ENCODE results near the gene LDLRAD3.

DNA sequence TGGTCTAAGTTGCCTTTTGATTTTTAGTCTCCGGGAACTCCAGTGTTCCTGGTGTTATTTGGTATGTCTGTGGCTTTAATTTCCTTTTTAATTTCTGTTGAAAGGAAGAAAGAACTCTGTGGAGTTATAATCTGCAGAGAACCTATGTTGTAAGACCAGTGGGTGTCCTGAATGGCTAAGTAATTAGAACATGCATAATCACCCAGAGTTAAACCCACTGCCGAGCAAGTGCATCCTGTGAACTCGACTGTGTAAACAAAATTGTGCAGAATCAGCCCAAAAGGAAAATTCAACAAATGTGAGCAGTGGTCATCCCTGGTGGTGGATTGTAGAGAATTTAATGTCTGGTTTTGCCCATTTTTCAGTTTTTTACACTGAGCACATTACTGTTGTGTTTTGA is 182.8 kb downstream of the LDLRAD3 start:
- TF ChIP-seq, protein P1, sequence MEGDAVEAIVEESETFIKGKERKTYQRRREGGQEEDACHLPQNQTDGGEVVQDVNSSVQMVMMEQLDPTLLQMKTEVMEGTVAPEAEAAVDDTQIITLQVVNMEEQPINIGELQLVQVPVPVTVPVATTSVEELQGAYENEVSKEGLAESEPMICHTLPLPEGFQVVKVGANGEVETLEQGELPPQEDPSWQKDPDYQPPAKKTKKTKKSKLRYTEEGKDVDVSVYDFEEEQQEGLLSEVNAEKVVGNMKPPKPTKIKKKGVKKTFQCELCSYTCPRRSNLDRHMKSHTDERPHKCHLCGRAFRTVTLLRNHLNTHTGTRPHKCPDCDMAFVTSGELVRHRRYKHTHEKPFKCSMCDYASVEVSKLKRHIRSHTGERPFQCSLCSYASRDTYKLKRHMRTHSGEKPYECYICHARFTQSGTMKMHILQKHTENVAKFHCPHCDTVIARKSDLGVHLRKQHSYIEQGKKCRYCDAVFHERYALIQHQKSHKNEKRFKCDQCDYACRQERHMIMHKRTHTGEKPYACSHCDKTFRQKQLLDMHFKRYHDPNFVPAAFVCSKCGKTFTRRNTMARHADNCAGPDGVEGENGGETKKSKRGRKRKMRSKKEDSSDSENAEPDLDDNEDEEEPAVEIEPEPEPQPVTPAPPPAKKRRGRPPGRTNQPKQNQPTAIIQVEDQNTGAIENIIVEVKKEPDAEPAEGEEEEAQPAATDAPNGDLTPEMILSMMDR (IDR thresholded peaks at IDR 0.05): no peak
- no peak for TF ChIP-seq EZH2phosphoT487 (IDR thresholded peaks at IDR 0.05)
- no peak for TF ChIP-seq EZH2 (IDR thresholded peaks at IDR 0.05)
